A673 (cell line): ENCODE results near the gene F2R. TPM values are rescaled to one million over a fixed set of nuclear protein-coding genes. Genes with fewer than 3 reads are reported as not detected.

ENCODE experiments used
- BruUV-seq: library from RNA; stranded (reverse); fragments of 400-500 nt; replicated peaks from 2 replicates; lab custom pipeline; 2021; lab: Mats Ljungman, UMichigan
- CTCF ChIA-PET: fragments of 300-600 bp; sonication (Branson Sonifier 250); formaldehyde crosslinking; loops from one replicate; lab custom pipeline; 2022; ENCODE audit warnings: antibody characterized with exemption; lab: Charles Lee
- POLR2A ChIA-PET: fragments of 300-600 bp; sonication (Branson Sonifier 250); formaldehyde crosslinking; loops from one replicate; lab custom pipeline; 2022; ENCODE audit warnings: antibody characterized with exemption; ENCODE audit not compliant: low non-redundant PET; lab: Charles Lee
- DNase-seq: peaks from one replicate; pipeline ENCODE4 v3.0.0-alpha.2; 2015; ENCODE audit warnings: low spot score
- H3K27ac ChIP-seq: fragments of 200-600 bp; sonication (generic); 2 replicates; pipeline ENCODE4 v1.5.1; 2016; ENCODE audit warnings: mixed run types, low read depth, mild to moderate bottlenecking, mixed read lengths, antibody characterized with exemption, low read length; ENCODE audit not compliant: poor library complexity, severe bottlenecking
- H3K27me3 ChIP-seq: fragments of 200-600 bp; sonication (generic); replicated peaks from 2 replicates; pipeline ENCODE4 v1.6.1; 2017; ENCODE audit warnings: mixed run types, low read depth, mild to moderate bottlenecking, mixed read lengths, antibody characterized with exemption, low read length; ENCODE audit not compliant: insufficient read depth, poor library complexity
- H3K36me3 ChIP-seq: fragments of 200-600 bp; sonication (generic); 2 replicates; pipeline ENCODE4 v1.6.1; 2016; ENCODE audit warnings: mixed run types, mild to moderate bottlenecking, mixed read lengths, antibody characterized with exemption, low read length; ENCODE audit not compliant: insufficient read depth, poor library complexity, severe bottlenecking
- H3K4me1 ChIP-seq: fragments of 200-600 bp; sonication (generic); 2 replicates; pipeline ENCODE4 v1.6.1; 2017; ENCODE audit warnings: mixed run types, mild to moderate bottlenecking, mixed read lengths, antibody characterized with exemption, low read length; ENCODE audit not compliant: insufficient read depth, poor library complexity, severe bottlenecking
- H3K4me3 ChIP-seq: fragments of 200-600 bp; sonication (generic); 2 replicates; pipeline ENCODE4 v1.5.1; 2016; ENCODE audit warnings: low read depth, mixed run types, mild to moderate bottlenecking, mixed read lengths, low read length; ENCODE audit not compliant: poor library complexity, severe bottlenecking
- H3K9me3 ChIP-seq: fragments of 200-600 bp; sonication (generic); 2 replicates; pipeline ENCODE4 v1.6.1; 2016; ENCODE audit warnings: mixed run types, low read depth, mild to moderate bottlenecking, mixed read lengths, antibody characterized with exemption, low read length; ENCODE audit not compliant: poor library complexity, severe bottlenecking
- EZH2 ChIP-seq: fragments of 200-600 bp; sonication (generic); IDR thresholded peaks from 2 replicates; pipeline ENCODE4 v1.6.1; 2017; ENCODE audit warnings: borderline replicate concordance, low read depth, mild to moderate bottlenecking, mixed read lengths, antibody characterized with exemption, low read length; ENCODE audit not compliant: poor library complexity, severe bottlenecking
- intact Hi-C: fragments of 100-400 bp; cut with micrococcal nuclease; formaldehyde crosslinking; loops from one replicate; pipeline ENCODE4 v1.10.0; 2022; ENCODE audit not compliant: unreplicated experiment
- total RNA-seq: library from RNA; stranded (reverse); gene quantifications from 2 replicates; pipeline ENCODE4 v1.2.3, GENCODE V29; 2021
- TF ChIP-seq, protein P1 (sequence below): fragments of 300-800, 200-600 bp; sonication (generic); conservative IDR thresholded peaks from 2 replicates; pipeline ENCODE4 v1.5.1; 2017; ENCODE audit warnings: low read depth, mild to moderate bottlenecking, antibody characterized with exemption, low read length, moderate library complexity, mixed read lengths

Gene F2R
- total RNA-seq, 1 experiment from 2014 or later = 83.3 TPM

DNA sequence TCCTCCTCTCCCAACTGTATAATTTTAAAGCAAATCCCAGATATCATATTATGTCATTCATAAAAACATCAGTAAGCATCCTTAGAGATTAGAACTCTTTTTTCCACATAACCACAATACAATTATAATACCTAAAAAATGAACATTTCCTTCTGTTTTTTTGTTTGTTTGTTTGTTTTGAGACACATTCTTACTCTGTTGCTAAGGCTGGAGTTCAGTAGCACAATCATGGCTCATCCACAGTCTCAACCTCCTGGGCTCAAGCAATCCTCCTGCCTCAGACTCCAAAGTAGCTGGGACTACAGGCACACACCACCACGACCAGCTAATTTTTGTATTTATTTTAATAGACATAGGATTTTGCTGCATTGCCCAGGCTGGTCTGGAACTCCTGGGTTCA is 8.0 kb downstream of the F2R start:
- H3K27ac ChIP-seq = no peak overlapping the region
- CTCF ChIA-PET = no interaction called here
- POLR2A ChIA-PET = no interaction called here

DNA sequence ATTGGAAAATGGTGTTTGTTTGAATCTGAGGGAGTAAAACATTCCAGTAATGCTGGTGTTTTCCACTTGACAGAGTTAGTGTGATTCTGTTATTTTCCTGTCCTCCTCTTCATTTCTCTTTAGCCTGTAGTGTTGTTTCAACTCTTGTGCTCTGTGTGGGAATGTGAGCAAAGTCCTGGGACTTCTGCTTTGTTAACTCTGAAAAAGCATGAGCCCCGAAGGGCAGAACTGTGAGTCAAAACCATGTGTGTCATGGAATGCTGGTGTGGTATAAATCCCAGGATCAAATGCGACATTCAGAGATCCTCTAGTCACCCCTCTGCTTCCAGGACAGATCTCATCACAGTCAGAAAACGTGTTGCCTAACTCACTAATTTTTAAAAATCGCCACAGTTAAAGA is 8.9 kb downstream of the F2R start:
- H3K27me3 ChIP-seq = no peaks in the 10 kb centered on the region
- H3K4me1 ChIP-seq = peaks cover 7% of the 10 kb centered on the region
- H3K4me3 ChIP-seq = no peak overlapping the region
- intact Hi-C loops = no loop called here
- peaks cover 31% of the 10 kb centered on the region for H3K9me3 ChIP-seq
- peaks cover 64% of the 10 kb centered on the region for H3K36me3 ChIP-seq
- H3K27ac ChIP-seq = no peak overlapping the region
- CTCF ChIA-PET = no interaction called here
- no peak for DNase-seq
- TF ChIP-seq EZH2 = no peak
- TF ChIP-seq, protein P1, sequence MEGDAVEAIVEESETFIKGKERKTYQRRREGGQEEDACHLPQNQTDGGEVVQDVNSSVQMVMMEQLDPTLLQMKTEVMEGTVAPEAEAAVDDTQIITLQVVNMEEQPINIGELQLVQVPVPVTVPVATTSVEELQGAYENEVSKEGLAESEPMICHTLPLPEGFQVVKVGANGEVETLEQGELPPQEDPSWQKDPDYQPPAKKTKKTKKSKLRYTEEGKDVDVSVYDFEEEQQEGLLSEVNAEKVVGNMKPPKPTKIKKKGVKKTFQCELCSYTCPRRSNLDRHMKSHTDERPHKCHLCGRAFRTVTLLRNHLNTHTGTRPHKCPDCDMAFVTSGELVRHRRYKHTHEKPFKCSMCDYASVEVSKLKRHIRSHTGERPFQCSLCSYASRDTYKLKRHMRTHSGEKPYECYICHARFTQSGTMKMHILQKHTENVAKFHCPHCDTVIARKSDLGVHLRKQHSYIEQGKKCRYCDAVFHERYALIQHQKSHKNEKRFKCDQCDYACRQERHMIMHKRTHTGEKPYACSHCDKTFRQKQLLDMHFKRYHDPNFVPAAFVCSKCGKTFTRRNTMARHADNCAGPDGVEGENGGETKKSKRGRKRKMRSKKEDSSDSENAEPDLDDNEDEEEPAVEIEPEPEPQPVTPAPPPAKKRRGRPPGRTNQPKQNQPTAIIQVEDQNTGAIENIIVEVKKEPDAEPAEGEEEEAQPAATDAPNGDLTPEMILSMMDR = no peak
- BruUV-seq = no TSS peak
- POLR2A ChIA-PET = interaction anchor here (0.7 kb wide), 1 partner anchor 181 kb away, joined by 7 read pairs; no protein-coding TSS in a partner anchor

More for the DNA sequence above, 8.0 kb downstream of the F2R start:
- H3K9me3 ChIP-seq = peaks cover 21% of the 10 kb centered on the region
- BruUV-seq = no TSS peak
- no peaks in the 10 kb centered on the region for H3K27me3 ChIP-seq
- peaks cover 56% of the 10 kb centered on the region for H3K36me3 ChIP-seq
- H3K4me3 ChIP-seq = no peak overlapping the region
- no peak for DNase-seq
- TF ChIP-seq EZH2 = no peak
- TF ChIP-seq, protein P1 = no peak
- intact Hi-C loops = no loop called here
- H3K4me1 ChIP-seq = peaks cover 15% of the 10 kb centered on the region

DNA sequence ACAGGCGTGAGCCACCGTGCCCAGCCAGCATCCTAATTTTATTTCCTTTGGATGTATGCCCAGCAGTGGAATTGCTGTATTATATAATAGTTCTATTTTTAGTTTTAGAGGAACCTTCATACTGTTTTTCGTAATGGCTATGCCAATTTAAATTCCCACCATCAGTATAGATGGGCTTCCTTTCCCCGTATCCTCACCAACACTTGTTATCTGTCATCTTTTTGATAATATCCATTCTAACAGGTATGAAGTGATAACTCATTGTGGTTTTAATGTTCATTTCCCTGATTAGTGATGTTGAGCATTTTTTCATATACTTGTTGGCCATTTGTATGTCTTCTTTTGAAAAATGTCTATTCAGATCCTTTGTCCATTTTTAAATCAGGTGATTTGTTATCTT is 13.0 kb downstream of the F2R start:
- no peak overlapping the region for H3K4me3 ChIP-seq
- H3K36me3 ChIP-seq = peaks cover 74% of the 10 kb centered on the region
- intact Hi-C loops = no loop called here
- H3K27ac ChIP-seq = no peak overlapping the region
- CTCF ChIA-PET = no interaction called here
- no peaks in the 10 kb centered on the region for H3K4me1 ChIP-seq
- TF ChIP-seq, protein P1 = no peak
- no peak for TF ChIP-seq EZH2
- DNase-seq = no peak
- POLR2A ChIA-PET = no interaction called here
- H3K9me3 ChIP-seq = peaks cover 35% of the 10 kb centered on the region
- no peaks in the 10 kb centered on the region for H3K27me3 ChIP-seq
- BruUV-seq = no TSS peak
